Ureter (tissue), 1 donor: ENCODE measurements around the gene UQCRC1. TPM values are rescaled to one million over a fixed set of nuclear protein-coding genes. Genes with fewer than 3 reads are reported as not detected.
"Not testable (repeated sequence)": the region's sequence is repeated elsewhere in the genome, so short reads cannot be mapped to it uniquely, and the experiment has no call there.

Experiments
- DNase-seq: peaks from one replicate; pipeline ENCODE4 v3.0.0-alpha.2; 2020; ENCODE audit warnings: low spot score
- total RNA-seq: library from RNA; stranded (reverse); gene quantifications from one replicate; pipeline ENCODE4 v1.2.4, GENCODE V29; 2023
- donor health status: DM: yes; HTN: yes; CAD: no.

UQCRC1 gene
- total RNA-seq, 1 donor from 2014 or later, result 178 TPM

DNA sequence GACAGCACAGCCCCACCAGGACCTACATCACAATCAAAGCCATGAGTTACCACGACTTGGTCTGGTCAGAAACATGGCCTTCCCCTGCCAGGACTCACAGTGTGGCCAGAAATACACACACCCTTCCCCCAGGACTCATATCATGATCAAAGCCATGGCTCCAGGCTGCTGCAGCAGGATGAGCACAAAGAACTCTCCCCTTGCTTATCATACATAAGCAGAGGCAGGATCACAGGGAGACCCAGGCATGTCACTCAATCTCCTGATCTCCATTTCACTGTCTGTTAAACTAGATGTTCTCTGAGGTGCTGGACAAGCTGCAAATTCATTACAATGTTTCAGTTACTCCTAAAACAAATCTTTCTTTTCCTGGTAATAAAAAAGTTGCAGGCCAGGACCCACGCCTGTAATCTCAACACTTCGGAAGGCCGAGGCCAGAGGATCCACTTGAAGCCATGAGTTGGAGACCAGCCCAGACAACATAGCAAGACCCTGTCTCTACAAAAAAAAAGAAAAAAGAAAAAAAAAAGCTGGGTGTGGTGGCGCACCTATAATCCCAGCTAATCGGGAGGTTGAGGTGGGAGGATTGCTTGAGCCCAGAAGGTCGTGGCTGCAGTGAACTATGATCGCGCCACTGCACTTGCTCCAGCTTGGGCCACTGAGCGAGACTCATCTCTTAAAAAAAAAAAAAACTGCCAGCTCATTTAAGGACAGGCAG, 54.1 kb downstream of the UQCRC1 start:
- DNase-seq, result no peak

DNA sequence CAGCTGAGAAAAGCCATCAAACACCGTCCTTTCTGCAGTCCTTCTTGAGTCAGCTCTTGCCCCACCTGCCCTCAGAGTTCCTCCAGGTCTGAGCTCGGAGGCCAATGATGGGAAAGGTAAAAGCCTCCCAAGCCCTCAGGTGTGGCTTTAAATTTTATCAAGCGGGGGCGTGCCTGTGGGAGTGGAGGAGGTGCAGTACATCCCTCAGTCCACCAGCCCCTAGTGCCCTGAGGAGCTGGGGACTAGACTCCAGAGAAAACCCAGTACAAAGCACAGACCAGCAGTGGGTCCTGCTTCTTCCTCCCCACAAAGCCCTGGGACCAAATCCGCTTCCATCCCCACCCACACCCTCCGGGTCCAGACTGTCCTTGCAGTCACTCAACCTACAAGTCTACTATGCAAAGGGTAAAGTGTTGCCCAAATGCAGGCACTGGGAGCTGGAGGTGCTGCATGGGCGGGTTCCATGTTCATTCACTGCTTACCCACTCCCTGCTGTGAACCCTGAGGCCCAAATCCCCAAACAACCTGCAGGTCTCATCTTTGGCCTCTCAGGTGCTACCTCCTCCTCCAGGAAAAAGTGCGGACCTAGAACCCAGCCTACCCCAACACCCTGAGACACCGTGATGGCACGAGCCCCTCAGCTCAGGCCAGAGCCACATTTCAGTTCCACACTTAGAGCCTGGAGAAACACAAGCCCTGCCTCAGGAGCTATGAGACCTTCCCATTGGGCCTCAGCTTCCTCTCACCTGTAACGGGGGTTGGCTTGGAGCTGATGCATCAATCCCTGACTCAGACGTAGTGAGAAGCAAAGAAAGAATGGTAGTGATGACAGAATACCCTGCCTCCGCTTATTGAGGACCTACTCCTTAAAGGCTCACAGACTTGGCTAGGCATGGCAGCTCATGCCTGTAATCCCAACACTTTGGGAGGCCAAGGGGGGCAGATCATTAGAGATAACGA, 55.3 kb downstream of the UQCRC1 start:
- DNase-seq, result no peak

DNA sequence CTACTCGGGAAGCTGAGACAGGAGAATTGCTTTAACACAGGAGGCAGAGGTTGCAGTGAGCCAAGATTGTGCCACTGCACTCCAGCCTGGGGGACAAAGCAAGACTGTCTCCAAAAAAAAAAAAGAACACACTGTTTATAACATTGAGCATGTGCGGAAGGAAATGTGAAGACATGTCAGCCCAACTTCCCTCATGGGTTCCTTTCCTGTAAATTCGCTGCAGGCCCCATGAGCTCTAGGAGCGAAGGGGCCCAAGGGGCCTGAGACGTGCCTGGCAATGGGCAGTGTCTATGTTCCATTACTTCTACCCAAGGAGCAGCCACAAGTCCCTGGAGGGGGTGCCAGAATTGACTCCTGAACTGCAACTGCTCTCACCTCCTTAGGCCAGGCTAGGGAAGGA, 56.1 kb downstream of the UQCRC1 start:
- no peak for DNase-seq

DNA sequence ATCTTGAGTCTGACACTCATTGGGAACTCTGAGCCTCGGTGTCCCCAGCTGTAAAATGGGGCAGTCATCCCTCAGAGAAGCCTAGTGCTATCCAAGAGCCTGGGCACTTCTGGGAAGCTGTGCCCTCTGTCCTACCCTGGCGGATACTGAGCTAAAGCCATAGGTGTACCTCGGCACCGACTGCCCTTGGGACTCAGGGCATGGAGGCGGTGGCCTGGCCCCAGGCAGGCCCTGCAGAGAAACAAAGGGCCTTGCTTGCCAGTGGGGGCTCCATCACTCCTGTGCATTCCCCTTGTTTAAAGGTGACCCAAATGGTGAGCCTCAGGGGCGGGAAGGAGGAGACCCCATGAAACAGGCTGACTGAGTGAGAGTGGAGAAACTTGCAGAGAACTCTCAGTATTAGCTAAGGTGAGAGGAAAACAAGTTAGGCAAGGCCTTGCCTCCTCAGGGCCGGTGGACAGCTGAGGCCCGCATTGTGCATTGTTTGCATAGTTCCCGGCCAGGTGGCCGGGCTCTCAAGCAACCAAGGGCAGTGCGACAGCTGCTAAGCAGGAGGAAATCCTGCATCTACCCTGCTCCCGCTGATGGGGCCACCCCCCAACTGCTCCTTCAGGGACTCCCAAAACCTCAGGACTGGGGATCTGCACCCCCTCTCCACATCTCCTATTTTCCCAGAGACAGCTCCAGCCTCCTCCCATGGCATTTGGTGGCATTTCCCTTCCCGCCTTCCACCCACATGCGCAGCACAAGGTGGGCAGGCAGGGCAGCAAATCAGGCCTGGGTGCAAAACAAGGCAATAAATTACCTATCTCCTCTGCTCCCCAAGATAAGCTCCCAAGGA, 57.1 kb downstream of the UQCRC1 start:
- DNase-seq, result no peak

DNA sequence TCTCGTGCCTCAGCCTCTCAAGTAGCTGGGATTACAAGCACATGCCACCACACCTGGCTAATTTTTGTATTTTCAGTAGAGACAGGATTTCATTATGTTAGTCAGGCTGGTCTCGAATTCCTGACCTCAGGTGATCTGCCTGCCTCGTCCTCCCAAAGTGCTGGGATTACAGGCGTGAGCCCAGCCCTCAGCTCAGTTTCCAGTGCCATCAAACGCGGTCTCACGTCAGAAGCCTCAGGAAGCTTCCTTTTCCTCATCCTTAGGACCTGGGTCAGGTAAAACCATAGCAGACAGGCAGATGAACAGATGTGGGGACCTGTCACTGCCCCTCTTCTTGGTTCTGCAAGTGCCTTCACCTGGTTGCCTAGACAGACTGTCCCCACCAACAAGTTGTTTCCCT, 57.8 kb downstream of the UQCRC1 start:
- not testable (repeated sequence) for DNase-seq

Other genes starting within 250 kb of the UQCRC1 start
- gene FBXW12, start 237.4 kb downstream of the UQCRC1 start, total RNA-seq, result 0.23 TPM
- 259 TPM for gene PLXNB1, start 179.6 kb downstream of the UQCRC1 start, total RNA-seq
- 10.4 TPM for gene CCDC51, start 169.5 kb downstream of the UQCRC1 start, total RNA-seq
- 237 TPM for gene TMA7, start 169.4 kb downstream of the UQCRC1 start, total RNA-seq
- gene ATRIP, start 162.9 kb downstream of the UQCRC1 start, total RNA-seq, result 9.6 TPM
- 294 TPM for gene SHISA5, start 105.5 kb downstream of the UQCRC1 start, total RNA-seq
- gene PFKFB4, start 52.8 kb downstream of the UQCRC1 start, total RNA-seq, result 7.4 TPM
- 1.5 TPM for gene UCN2, start 45.9 kb downstream of the UQCRC1 start, total RNA-seq
- gene COL7A1, start 14.3 kb downstream of the UQCRC1 start, total RNA-seq, result 62.9 TPM
- not detected for gene TMEM89, start 12.1 kb upstream of the UQCRC1 start, total RNA-seq
- 12.3 TPM for gene SLC26A6, start 25.8 kb upstream of the UQCRC1 start, total RNA-seq
- gene CELSR3, start 53.2 kb upstream of the UQCRC1 start, total RNA-seq, result 1.5 TPM
- 21.6 TPM for gene NCKIPSD, start 76.3 kb upstream of the UQCRC1 start, total RNA-seq
- 97.0 TPM for gene IP6K2, start 107.6 kb upstream of the UQCRC1 start, total RNA-seq
- gene PRKAR2A, start 238.2 kb upstream of the UQCRC1 start, total RNA-seq, result 43.6 TPM